ENCODE measurements around the gene NOL4L. TPM values are rescaled to one million over a fixed set of nuclear protein-coding genes. Genes with fewer than 3 reads are reported as not detected.

Gene NOL4L
- polyA plus RNA-seq, 3 donors: 1.1 to 30.9 (median 2.8) TPM

GRCh38 chr20:32629813-32630212 lies 44.7 kb upstream of the NOL4L start:
- no peaks in the 10 kb centered on the region for H3K9me3 ChIP-seq (replicated peaks in 1 of 2; ENCODE audit: control insufficient read depth in 1 of 2, insufficient read depth in 1 of 2, low read length in 2 of 2)
- Mint-ChIP-seq H3K27ac (no peak overlapping the region), H3K27me3 (ENCODE audit: low read depth in 3 of 3) (peaks cover 12 to 18% (median 14%) of the 10 kb centered on the region in 3 donors), H3K4me1 (peaks cover 10% of the 10 kb centered on the region), H3K36me3 (no peaks in the 10 kb centered on the region), H3K4me3 (no peak overlapping the region), H3K9me3 (peaks cover 0 to 2% (median 0%) of the 10 kb centered on the region in 7 donors)
- H3K36me3 ChIP-seq (replicated peaks in 1 of 2; ENCODE audit: control insufficient read depth in 1 of 2, insufficient read depth in 2 of 2, low read length in 2 of 2): no peaks in the 10 kb centered on the region
- no peak overlapping the region for H3K4me2 ChIP-seq (replicated peaks; ENCODE audit: extremely low read depth, low read length, poor library complexity, severe bottlenecking)
- H3K79me2 ChIP-seq (ENCODE audit: insufficient read depth, low read length): no peaks in the 10 kb centered on the region
- peaks cover 16% of the 10 kb centered on the region in 2 donors for H3K4me1 ChIP-seq (ENCODE audit: control insufficient read depth in 1 of 2, insufficient read depth in 2 of 2, low read length in 2 of 2)
- H3K9ac ChIP-seq (ENCODE audit: insufficient read depth, low read length, poor library complexity, severe bottlenecking): no peak overlapping the region
- no peak for DNase-seq
- 100% methylated on average over 7 of the region's 13 CpGs for WGBS (ENCODE audit: insufficient coverage)
- H4K20me1 ChIP-seq (ENCODE audit: insufficient read depth, low read length): no peaks in the 10 kb centered on the region
- TF ChIP-seq CTCF (IDR thresholded peaks at IDR 0.05): no peak
- H2AFZ ChIP-seq (ENCODE audit: insufficient read depth, low read depth, low read length, poor library complexity, severe bottlenecking): no peak overlapping the region
- H3K4me3 ChIP-seq (replicated peaks in 1 of 3; ENCODE audit: low read depth in 2 of 3, low read length in 3 of 3): no peak overlapping the region
- intact Hi-C loops (cut with micrococcal nuclease): no loop called here
- H3K27me3 ChIP-seq (ENCODE audit: control insufficient read depth in 2 of 2, insufficient read depth in 2 of 2, low read length in 2 of 2): peaks cover 0 to 4% of the 10 kb centered on the region in 2 donors
- no peak overlapping the region for H3K27ac ChIP-seq (ENCODE audit: low read depth in 1 of 2, low read length in 2 of 2)

GRCh38 chr20:32628960-32629530 lies 43.9 kb upstream of the NOL4L start:
- no peaks in the 10 kb centered on the region for H3K36me3 ChIP-seq (replicated peaks in 1 of 2; ENCODE audit: control insufficient read depth in 1 of 2, insufficient read depth in 2 of 2, low read length in 2 of 2)
- no peak overlapping the region for H3K27ac ChIP-seq (ENCODE audit: low read depth in 1 of 2, low read length in 2 of 2)
- Mint-ChIP-seq H3K4me3 (no peak overlapping the region), H3K36me3 (no peaks in the 10 kb centered on the region), H3K9me3 (peaks cover 0 to 2% (median 0%) of the 10 kb centered on the region in 7 donors), H3K27ac (no peak overlapping the region), H3K4me1 (peaks cover 10% of the 10 kb centered on the region), H3K27me3 (ENCODE audit: low read depth in 3 of 3) (peaks cover 8 to 18% (median 14%) of the 10 kb centered on the region in 3 donors)
- DNase-seq: no peak
- no peak overlapping the region for H3K4me3 ChIP-seq (replicated peaks in 1 of 3; ENCODE audit: low read depth in 2 of 3, low read length in 3 of 3)
- H3K4me1 ChIP-seq (ENCODE audit: control insufficient read depth in 1 of 2, insufficient read depth in 2 of 2, low read length in 2 of 2): peaks cover 16% of the 10 kb centered on the region in 2 donors
- H4K20me1 ChIP-seq (ENCODE audit: insufficient read depth, low read length): no peaks in the 10 kb centered on the region
- TF ChIP-seq CTCF (IDR thresholded peaks at IDR 0.05): no peak
- intact Hi-C loops (cut with micrococcal nuclease): no loop called here
- H3K4me2 ChIP-seq (replicated peaks; ENCODE audit: extremely low read depth, low read length, poor library complexity, severe bottlenecking): no peak overlapping the region
- H2AFZ ChIP-seq (ENCODE audit: insufficient read depth, low read depth, low read length, poor library complexity, severe bottlenecking): no peak overlapping the region
- no peak overlapping the region for H3K9ac ChIP-seq (ENCODE audit: insufficient read depth, low read length, poor library complexity, severe bottlenecking)
- 76% methylated on average over 4 of the region's 7 CpGs for WGBS (ENCODE audit: insufficient coverage)
- no peaks in the 10 kb centered on the region for H3K79me2 ChIP-seq (ENCODE audit: insufficient read depth, low read length)
- no peaks in the 10 kb centered on the region for H3K9me3 ChIP-seq (replicated peaks in 1 of 2; ENCODE audit: control insufficient read depth in 1 of 2, insufficient read depth in 1 of 2, low read length in 2 of 2)
- peaks cover 0 to 4% of the 10 kb centered on the region in 2 donors for H3K27me3 ChIP-seq (ENCODE audit: control insufficient read depth in 2 of 2, insufficient read depth in 2 of 2, low read length in 2 of 2)

Data from CD14-positive monocyte (primary cell).